SU-DHL-6 (cell line): Measurements from ENCODE around the gene RBBP5.

Experiments used
- EZH2phosphoT487 ChIP-seq: fragments of 200-600 bp; sonication (generic), shearing (Covaris generic); conservative IDR thresholded peaks from 2 replicates; pipeline ENCODE4 v1.6.1; 2018; ENCODE audit warnings: mild to moderate bottlenecking, antibody characterized with exemption, low read length, moderate library complexity, mixed read lengths
- TF ChIP-seq, protein P1 (sequence below): fragments of 200-600 bp; sonication (generic); IDR thresholded peaks from one replicate; pipeline ENCODE4 v1.5.1; 2017; ENCODE audit warnings: antibody characterized with exemption, mild to moderate bottlenecking, low read length, moderate library complexity; ENCODE audit not compliant: insufficient read depth, poor library complexity, severe bottlenecking

- TF ChIP-seq, protein P1, sequence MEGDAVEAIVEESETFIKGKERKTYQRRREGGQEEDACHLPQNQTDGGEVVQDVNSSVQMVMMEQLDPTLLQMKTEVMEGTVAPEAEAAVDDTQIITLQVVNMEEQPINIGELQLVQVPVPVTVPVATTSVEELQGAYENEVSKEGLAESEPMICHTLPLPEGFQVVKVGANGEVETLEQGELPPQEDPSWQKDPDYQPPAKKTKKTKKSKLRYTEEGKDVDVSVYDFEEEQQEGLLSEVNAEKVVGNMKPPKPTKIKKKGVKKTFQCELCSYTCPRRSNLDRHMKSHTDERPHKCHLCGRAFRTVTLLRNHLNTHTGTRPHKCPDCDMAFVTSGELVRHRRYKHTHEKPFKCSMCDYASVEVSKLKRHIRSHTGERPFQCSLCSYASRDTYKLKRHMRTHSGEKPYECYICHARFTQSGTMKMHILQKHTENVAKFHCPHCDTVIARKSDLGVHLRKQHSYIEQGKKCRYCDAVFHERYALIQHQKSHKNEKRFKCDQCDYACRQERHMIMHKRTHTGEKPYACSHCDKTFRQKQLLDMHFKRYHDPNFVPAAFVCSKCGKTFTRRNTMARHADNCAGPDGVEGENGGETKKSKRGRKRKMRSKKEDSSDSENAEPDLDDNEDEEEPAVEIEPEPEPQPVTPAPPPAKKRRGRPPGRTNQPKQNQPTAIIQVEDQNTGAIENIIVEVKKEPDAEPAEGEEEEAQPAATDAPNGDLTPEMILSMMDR = no peak
- no peak for TF ChIP-seq EZH2phosphoT487
Measured at GRCh38 chr1:205171369-205171768, 49.6 kb upstream of the RBBP5 start.
